Measurements from ENCODE around the gene DIPK2A. TPM values are rescaled to one million over a fixed set of nuclear protein-coding genes. Genes with fewer than 3 reads are reported as not detected.

DIPK2A gene
- total and polyA plus RNA-seq, 2 of the 13 experiments (the other 11 are each of a cell fraction or from before 2014, with no cell fraction given) = 5.8 to 8.0 TPM

- no peak for TF ChIP-seq USF2 (IDR thresholded peaks at IDR 0.05; ENCODE audit: low read depth, low read length)
- no peak for TF ChIP-seq USF2 (CRISPR knock-in tag; IDR thresholded peaks at IDR 0.05; ENCODE audit: borderline replicate concordance)
- TF ChIP-seq MLLT10 (CRISPR knock-in tag; IDR thresholded peaks at IDR 0.05) = no peak
- no peak for TF ChIP-seq MXD4 (CRISPR knock-in tag; IDR thresholded peaks at IDR 0.05)
- no peak for TF ChIP-seq ZNF44 (CRISPR knock-in tag; IDR thresholded peaks at IDR 0.05)
- peak; percentile 53 for TF ChIP-seq GABPB1 (CRISPR knock-in tag; IDR thresholded peaks at IDR 0.05)
- TF ChIP-seq REL (CRISPR knock-in tag; conservative IDR thresholded peaks at IDR 0.05) = no peak
- TF ChIP-seq ESRRA (CRISPR knock-in tag; IDR thresholded peaks at IDR 0.05; ENCODE audit: low read depth) = no peak
- no peak for TF ChIP-seq POLR2G (IDR thresholded peaks at IDR 0.05; ENCODE audit: low read depth, low read length)
- peak; percentile 8; the same call in 1 of the 2 replicates for TF ChIP-seq BCL6 (CRISPR knock-in tag; IDR thresholded peaks at IDR 0.05)
- 0 out of 2 replicates have a peak, but pooled peaks have one; percentile 14 for TF ChIP-seq RARA (CRISPR knock-in tag; IDR thresholded peaks at IDR 0.05)
- TF ChIP-seq ZNF589 (CRISPR knock-in tag; conservative IDR thresholded peaks at IDR 0.05) = no peak
- no peak for TF ChIP-seq CAMTA2 (CRISPR knock-in tag; IDR thresholded peaks at IDR 0.05; ENCODE audit: borderline replicate concordance)
- peak; percentile 30; the same call in 1 of the 2 replicates for TF ChIP-seq ZFX (CRISPR knock-in tag; IDR thresholded peaks at IDR 0.05; ENCODE audit: low read depth)
- TF ChIP-seq, protein P1, sequence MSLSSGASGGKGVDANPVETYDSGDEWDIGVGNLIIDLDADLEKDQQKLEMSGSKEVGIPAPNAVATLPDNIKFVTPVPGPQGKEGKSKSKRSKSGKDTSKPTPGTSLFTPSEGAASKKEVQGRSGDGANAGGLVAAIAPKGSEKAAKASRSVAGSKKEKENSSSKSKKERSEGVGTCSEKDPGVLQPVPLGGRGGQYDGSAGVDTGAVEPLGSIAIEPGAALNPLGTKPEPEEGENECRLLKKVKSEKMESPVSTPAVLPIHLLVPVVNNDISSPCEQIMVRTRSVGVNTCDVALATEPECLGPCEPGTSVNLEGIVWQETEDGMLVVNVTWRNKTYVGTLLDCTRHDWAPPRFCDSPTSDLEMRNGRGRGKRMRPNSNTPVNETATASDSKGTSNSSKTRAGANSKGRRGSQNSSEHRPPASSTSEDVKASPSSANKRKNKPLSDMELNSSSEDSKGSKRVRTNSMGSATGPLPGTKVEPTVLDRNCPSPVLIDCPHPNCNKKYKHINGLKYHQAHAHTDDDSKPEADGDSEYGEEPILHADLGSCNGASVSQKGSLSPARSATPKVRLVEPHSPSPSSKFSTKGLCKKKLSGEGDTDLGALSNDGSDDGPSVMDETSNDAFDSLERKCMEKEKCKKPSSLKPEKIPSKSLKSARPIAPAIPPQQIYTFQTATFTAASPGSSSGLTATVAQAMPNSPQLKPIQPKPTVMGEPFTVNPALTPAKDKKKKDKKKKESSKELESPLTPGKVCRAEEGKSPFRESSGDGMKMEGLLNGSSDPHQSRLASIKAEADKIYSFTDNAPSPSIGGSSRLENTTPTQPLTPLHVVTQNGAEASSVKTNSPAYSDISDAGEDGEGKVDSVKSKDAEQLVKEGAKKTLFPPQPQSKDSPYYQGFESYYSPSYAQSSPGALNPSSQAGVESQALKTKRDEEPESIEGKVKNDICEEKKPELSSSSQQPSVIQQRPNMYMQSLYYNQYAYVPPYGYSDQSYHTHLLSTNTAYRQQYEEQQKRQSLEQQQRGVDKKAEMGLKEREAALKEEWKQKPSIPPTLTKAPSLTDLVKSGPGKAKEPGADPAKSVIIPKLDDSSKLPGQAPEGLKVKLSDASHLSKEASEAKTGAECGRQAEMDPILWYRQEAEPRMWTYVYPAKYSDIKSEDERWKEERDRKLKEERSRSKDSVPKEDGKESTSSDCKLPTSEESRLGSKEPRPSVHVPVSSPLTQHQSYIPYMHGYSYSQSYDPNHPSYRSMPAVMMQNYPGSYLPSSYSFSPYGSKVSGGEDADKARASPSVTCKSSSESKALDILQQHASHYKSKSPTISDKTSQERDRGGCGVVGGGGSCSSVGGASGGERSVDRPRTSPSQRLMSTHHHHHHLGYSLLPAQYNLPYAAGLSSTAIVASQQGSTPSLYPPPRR (CRISPR knock-in tag; IDR thresholded peaks at IDR 0.05; ENCODE audit: borderline replicate concordance) = 0 out of 2 replicates have a peak, but pooled peaks have one; percentile 35
- no peak for TF ChIP-seq CREM (IDR thresholded peaks at IDR 0.05)
- no peak for TF ChIP-seq CREM (CRISPR knock-in tag; IDR thresholded peaks at IDR 0.05)
- TF ChIP-seq ZBTB20 (CRISPR knock-in tag; IDR thresholded peaks at IDR 0.05; ENCODE audit: borderline replicate concordance, low read depth) = 0 out of 2 replicates have a peak, but pooled peaks have one; percentile 2
- 0 out of 2 replicates have a peak, but pooled peaks have one; percentile 4 for TF ChIP-seq HNF4A (CRISPR knock-in tag; IDR thresholded peaks at IDR 0.05)
- TF ChIP-seq SOX5 (CRISPR knock-in tag; IDR thresholded peaks at IDR 0.05; ENCODE audit: borderline replicate concordance) = peak; percentile 12; the same call in 1 of the 2 replicates
- TF ChIP-seq ZNF251 (CRISPR knock-in tag; IDR thresholded peaks at IDR 0.05) = no peak
- TF ChIP-seq ONECUT2 (CRISPR knock-in tag; IDR thresholded peaks at IDR 0.05) = no peak
- no peak; the same call in 1 of the 2 replicates for TF ChIP-seq ZSCAN20 (CRISPR knock-in tag; IDR thresholded peaks at IDR 0.05; ENCODE audit: borderline replicate concordance)
These were observed 1.1 kb downstream of the DIPK2A start (continued) for GRCh38 chr3:143972505-143973258.

Data from HepG2 (cell line).